Activated CD8-positive, alpha-beta memory T cell treated with anti-CD3 and anti-CD28 coated beads for 1 hour (primary cell): ENCODE data around the gene NID2.

ENCODE experiments used
- DNase-seq, 2 donors: peaks; one replicate each; pipeline ENCODE4 v3.0.0-alpha.2; 2020; ENCODE audit warnings: low read depth in 1 of 2; ENCODE audit errors: extremely low read depth in 1 of 2

The NID2 gene

DNA sequence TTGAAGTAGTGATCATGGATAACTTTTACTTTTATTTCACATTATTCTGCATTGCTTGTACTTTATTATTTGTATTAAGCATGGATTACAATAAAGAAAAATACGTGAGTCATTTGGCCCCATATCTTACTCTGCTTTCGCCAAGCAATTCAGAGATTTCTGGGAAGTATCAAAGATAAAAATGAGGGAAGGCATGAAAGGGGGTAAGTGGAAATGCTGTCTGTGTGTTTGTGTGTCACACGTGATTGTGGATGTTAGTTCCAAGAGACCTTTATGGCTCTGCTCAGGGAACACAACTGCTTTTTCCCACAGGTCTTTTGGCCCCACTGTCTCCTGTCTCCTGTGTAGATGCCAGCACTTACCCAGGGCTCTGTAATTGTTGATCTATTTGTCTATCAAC is 10.5 kb downstream of the NID2 start:
- no peak for DNase-seq

DNA sequence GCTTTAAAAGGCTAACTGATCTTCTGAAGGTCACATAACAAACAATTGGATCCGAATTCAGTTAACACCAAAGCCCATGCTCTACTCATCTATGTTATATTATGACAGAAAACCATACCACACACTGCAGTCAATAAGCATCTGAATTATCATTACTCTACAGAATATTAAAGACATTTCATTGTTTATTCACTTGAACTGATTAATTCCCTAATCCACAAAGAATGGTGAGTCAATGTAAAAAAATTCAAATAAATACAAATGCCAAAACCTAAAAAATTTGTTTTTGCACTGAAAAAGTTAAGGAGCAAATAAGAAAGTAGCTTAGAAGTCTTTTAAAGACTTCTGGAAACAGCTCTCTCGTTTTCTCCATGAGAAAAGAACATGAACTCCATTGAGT is 13.7 kb downstream of the NID2 start:
- DNase-seq = no peak

DNA sequence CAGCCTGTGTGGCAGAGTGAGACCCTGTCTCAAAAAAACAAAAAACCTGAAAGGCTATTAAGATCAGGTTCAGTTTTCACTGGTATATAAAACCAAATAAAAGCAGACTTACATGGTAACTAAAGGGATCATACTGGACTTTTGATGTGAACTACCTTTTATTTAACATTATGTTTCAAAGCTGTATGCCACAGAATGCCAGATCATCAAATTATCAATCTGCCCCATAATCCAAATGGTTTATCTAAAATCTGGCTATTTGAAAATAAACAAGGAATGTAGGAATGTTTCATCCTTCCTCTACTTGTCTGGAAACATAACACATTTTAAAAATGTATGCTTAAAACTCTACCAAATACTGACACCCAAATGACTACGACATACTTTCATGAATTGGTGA is 14.2 kb downstream of the NID2 start:
- no peak for DNase-seq

DNA sequence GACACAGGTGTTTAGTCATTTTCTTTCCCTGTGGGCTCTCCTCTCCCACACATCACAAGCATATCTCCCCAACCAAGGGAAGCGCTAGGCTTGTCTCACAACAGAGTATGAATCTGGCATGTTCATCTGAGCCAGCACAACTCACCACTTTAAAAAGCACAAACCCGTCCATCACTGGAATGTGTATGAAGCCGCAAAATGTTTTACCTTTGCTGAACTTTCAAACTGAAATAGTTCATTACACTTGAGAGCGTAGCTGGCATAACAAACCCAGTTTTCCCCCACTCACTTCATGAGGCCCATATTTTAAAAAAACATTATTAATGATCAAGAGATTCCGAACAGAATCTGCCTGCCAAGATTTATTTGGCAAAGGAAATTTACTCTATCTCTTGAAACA is 15.8 kb downstream of the NID2 start:
- no peak for DNase-seq

DNA sequence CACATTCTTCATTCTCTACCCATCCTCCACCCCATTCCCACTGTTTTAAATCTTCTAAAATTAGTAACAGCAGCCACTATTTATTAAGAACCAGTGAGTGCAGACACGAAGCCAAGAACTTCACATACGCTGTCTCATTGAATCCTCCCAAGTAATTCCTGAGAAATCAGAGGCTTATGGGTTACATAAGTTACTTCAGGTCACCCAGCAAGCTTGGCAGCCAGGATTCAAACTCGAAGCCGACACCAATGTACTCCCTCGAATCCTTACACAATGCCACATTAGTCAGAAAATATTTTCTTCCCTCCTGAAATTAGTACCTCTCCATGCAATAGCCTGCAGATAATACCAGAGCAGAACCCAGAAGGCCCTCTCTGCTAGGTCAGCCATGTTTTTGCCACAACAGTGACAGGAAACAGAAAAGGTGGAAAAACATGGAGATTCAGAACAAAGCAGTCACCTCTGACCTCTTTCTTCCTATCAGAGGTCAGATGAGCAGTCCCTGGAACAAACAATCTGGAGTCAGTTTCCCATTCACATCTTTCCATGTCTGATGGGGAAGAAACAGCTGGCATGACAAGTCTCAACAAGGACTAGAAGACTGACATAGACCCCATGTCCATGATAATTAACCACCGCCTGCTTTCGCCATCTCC is 16.4 kb downstream of the NID2 start:
- no peak for DNase-seq

DNA sequence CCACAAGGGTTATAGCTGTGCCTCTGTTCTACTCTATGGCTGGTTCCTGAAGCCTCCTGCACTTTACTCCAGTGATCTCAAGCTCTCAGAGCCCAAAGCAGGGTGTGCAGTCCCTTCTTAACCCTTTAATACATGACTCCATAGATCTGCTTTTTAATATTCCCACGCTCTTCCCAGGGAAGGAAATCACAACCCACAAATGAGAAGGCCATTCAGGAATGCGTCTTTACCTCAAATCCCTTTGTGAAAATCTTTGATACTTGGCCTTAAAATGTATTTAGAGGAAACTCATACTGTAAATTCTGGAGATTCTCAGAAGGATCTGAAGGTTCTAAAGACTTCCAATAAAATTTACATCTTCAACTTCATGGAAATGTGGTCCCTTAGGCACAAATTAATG is 17.0 kb downstream of the NID2 start:
- no peak for DNase-seq

DNA sequence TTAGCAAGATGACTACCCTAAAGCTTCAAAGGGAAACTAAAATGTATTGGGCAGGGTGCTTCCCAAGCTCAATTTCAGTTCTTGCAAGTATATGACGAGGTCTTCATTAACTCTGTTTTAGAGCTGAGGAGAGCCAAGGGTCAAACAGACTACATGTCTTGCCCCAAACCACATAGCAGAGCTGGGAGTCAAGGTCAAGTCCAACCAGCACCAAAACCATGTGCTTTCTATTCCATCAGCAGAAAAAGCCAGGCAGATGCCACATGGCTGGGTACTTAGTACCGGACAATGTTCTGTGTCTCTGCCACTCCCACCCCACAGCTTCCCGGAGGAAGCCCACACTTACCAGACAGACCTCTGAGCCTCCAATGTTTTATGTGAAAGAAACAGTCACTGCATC is 17.6 kb downstream of the NID2 start:
- no peak for DNase-seq

DNA sequence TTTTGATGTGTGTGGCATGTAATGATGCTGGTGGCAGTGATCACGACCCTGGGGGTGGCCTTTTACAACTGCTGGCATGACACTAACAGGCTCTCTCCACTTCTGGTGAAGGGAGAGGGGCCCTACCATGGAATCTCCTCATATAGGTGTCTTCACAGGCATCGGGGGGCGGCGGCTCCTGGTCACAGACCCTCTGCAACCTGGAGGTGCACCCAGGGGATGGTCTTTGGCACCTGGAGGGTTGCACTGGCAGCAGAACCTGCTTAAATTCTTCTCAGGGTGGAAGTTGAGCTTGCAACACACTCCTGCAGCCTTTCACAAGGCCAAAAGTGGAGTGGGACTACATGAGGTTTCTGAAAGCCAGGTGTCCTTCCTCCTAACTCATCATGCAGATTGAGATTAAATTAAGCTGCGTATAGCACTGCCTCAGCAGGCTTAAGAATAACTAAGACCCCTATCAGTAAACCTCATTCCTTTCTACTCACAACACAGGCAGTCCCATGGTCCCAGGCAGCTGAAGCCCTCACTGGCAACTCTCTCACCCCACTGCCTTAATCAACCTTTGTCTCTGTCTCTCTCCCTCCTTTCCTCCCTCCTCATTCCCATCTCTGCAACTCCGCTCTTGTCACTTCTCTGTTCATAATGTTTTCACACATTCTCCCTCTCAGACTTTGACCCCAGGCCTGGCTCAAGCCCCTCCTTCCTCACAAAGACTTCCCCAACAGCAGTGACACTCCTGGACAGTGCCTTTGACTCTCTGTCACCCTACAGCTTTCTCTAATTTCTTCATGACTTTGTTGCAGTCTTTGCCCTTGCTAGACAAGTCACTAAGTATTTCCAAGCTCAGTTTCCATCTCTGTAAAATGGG is 18.9 kb downstream of the NID2 start:
- DNase-seq = no peak

DNA sequence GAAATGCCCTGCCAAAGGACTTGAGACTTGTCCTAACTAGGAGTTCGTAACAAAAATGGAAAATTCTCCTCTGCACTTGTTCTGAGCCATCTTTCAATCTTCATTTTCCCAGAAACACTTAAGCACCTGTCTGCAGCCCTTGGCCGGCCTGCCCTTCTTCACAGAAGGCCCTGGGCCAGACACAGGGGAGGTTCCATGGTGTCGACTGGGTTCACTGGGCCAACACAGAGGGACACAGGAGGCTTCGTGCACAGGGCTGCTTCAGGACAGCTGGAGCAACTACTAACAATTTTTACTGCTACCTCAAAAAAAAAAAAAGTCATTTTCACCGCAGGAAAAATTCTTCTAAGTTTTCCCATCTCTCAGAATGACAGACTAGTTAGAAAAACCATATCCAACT is 19.6 kb downstream of the NID2 start:
- no peak for DNase-seq

DNA sequence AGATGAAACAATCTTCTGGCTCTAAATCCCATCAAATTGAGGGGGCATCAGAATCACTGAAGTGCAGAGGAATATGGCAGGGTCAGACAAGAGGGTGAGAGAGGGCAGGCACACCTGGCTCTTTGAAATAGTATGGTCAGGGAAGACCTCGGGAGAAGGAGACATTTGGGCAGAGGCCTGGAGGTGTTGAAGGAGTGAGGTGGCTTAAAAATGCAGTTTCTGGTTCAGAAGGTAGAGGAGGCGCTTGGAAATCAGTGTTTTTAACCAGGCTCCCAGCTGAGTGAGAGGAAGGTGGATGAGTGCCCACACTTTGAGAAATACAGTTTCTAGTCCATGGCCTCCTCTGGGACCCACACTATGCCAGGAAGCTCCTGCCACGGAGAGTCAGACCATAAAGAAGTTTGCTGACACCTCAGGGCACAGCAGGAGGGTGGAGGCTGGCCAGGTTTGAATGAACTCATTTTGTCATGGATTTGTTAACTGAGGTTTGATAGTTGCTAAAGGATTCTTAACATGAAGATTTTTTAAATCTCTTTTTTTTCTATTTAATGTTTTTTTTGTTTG is 20.1 kb downstream of the NID2 start:
- DNase-seq = no peak

DNA sequence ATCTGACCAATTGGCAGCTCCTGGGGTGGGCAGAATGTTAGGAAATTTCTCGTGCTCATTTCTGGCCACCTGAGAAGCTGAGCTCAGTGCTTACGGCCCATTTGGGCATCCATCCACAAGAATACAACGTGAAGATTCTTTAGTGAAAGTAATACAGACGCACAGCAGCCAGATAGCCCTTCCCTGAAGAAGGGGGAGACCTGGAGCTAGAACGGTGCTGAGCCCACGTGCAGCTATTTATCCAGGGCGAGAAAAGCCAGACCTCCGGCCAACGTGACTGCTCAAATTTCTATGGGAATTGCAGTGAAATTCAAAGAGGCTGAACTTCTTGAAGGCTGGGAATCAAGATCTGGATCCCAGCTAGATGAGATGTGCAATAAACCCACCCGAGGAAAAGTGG is 20.7 kb downstream of the NID2 start:
- no peak for DNase-seq

DNA sequence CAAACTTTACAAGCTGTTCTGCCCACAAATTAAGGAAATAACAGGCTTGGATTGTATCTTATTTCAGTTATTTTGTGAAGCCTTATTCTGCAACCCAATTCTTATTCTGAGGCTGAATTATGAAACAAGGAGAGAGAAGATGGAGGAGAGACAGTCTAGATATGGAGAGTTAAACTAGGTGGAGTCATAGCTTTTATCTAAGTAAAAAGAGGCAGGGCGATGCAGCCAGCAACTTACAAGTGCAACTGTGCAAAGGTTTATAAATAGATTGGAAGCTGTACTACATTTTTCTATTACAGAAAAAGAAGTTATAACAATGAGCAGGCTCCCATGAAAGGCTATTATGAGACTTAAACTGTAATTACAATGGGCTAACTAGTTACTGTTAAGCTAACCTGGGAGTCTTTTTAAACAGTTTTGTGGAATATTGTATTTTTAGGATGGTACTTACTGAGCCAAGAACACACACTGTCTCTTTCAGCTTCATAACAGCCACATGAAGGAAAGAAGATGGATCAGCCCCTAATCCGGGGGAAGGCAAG is 22.4 kb downstream of the NID2 start:
- no peak for DNase-seq

DNA sequence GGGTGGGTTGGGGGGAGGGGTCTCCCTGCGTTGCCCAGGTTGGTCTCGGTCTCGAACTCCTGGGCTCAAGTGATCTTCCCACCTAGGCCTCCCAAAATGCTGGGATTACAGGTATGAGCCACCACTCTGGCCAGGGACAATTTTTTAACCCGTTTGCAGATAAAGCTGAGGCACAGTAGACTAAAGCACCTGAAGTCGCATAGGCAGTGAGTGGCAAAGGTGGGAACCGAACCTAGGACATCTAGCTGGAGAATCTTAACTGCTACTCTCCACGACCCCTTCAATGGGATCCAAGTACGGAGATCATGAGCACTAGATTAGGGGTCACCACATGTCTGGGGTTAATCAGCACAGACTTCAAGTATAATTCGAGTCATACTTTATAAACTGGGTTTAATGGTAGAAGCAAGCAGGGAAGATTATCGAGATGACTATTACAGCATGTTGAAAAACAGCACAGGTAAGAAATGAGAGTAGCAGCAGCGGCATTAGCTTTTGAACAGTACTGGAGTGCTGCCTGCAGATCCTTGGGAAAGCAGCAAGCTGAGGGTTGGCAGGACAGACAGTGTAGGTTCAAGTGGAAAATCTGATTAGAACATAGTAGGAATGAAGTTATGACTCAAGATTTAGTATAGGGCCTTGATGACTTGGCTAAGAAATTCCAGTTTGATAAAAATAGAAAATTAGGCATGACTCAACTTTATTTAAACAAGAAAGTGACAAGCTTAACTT is 23.9 kb downstream of the NID2 start:
- no peak for DNase-seq

DNA sequence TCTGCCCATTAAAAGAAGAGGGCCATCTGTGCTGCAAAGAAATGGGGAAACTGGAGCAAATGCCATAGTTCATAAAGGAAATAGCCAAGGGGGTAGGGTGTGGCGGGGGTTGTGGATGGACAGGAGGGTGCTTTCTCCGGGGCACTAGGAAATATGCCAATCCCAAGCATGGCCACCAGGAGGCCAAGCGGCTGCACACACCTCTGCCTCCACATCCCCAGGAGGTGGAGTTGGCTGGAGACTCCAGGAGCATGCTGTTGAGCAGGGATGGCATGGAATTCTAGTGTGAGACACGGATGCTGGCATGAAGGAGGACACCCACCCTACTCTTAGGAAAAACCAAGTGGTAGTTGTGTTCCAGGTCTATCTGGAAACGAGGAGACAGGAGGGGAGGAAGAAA is 25.2 kb downstream of the NID2 start:
- no peak for DNase-seq

DNA sequence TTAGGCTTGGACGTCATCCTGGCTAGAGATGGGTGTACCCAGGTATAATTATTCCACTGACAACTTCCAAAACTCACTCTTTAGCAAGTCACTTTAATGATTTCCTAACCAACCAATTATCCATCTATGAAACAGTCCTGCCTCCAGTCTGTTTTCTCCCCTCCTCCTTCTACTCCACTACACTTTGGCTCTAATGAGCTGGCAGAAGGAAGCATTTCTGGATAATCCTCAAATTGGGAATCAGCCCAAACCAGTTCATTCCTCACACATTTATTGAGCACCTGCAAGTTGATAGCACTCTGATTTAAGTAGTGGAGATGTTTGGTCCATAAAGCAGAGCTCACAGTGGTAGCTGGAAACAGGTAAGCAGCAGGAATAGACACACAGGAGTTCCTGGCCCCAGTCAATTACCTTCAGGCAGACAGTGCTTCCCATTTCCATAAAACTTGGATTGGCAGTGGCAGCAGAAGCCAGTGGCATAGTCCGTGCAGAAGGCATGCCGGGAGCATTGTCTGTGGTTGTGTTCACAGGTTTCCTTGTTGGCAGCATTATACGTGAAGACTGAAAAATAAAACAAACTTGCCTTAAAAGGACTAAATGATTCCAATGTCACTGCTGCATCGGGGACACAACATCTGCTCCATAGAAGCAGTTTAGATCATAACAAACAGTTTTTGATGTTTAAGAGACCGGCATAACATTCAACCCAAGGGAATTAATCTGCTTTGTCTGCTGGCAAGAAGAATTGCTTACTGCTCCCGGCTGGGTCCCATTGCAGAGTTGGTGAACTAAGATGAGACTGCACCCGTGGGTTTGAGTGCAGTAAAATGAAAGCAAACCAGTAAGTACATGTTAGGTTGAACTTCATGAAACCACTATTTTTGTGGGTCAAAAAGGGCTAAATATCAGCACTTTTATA is 26.2 kb downstream of the NID2 start:
- DNase-seq = no peak

DNA sequence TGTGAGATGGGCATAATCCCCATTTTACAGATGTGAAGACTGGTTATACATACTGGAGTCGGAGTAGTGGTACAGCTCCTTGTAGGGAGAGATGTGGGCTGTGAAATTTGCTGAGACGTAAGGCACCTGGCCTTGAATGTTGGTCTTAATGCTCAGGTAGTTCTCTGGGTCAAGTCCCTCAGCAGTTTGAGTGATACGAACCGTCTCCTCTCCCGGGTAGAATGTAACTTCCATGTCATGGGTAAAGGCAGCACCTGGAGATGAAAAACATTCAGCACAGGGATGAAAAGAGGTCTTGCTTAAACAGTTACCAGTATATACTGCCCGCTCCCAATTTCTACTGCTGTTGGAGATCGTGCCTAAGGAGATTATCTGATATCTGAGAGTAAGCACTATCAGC is 28.3 kb downstream of the NID2 start:
- no peak for DNase-seq

DNA sequence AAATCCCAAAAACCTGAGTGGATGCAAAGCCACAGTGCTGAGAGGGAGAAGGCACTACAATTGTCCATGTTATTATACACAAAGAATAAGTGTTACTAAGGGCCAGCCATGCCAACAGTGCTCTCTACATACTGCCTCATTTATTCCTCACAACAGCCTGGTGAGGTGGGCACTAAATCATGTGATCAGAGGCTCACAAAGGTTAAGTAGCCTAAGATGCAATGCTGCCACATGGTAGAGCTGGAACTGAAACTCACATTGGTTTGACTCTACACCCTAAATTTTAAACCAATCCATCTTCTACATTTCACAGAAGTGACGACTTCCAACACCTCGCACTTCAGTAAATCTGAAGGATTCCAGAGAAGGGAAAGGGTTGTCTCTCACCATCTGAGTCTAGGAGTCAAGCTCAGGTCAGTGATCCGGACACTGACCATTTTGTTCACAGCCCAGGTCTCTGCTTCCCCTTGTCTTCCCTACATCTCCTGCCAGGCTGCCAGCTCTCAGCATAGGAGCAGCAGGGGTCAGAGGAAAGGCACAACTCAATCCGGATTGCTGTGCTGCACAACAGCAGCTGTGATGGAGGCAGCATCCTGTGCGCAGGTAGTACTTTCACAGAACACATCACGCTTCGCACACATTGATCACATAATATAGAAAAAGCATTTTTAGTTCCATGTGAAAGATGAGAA is 29.6 kb downstream of the NID2 start:
- DNase-seq = no peak

DNA sequence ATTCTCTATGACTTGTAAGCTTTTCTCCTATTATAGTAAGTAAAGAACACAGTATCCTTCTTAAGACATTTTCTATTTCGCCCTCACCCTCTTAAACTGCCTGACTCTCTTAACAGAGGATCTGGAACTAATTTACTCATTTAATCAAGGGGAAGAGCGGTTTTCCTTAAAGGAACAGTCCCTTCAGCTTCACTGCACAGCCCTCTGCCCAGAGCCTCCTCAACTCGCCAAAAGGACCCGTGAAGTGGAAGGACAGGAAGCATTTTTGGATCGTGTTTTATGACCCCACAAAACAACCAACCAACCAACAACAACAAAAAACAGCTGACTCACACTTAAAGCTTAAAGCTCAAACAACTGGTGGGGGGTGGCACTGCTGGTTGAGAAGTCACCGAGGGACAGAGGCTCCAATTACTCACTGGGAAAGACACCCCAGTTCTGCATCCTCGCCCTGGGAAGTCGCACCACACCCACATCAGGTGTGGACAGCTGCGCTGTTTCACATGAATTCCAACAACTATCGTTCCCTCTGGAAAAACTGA is 35.7 kb downstream of the NID2 start:
- DNase-seq = no peak

DNA sequence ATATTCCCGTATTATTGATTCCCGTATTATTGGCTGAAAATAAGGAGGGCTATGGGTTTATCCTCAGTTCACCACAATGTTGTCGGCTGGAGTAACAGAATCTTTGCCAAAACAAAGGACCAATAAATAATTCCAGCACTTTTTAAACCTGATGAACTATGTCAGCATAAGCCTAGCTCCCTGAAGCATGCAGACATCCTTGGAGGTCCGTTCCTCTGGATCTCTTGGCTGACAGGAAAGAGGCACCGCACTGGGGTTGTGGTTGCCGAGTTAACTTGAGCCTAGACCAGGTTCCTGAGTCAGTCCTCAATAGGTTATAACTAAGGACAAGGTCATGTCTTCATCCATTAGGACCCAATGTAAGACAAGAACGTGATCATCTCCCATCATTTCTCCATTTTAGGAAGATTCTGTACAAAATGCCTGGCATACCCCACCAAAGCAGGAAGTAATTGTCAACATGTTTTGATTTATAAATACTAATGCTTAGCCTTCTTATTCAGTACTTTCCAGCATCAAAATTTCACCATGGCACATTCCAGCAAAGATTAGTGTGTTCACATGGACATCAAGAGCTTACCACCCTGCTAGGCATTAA is 36.6 kb downstream of the NID2 start:
- DNase-seq = no peak
